Hepatic stellate cell (primary cell): ENCODE results near the gene KIAA1143.

ENCODE experiments used
- DNase-seq: peaks from one replicate; pipeline ENCODE4 v3.0.0; 2011; ENCODE audit warnings: low spot score

The KIAA1143 gene

GRCh38 chr3:44761424-44762169 is at the start of gene KIAA1143, which contains the start of gene KIF15:
Gene KIAA1143, minus strand, starts transcription at chr3:44761619. Its CDS starts 17 bp downstream, at chr3:44761602.
Gene KIF15, plus strand, starts transcription at chr3:44761794. Its CDS starts 72 bp downstream, at chr3:44761866.
- DNase-seq = peak; percentile 92

GRCh38 chr3:44805960-44806359 is 44.5 kb upstream of the KIAA1143 start:
- DNase-seq = no peak

- DNase-seq = no peak
Observed at GRCh38 chr3:44803298-44803697, 41.9 kb upstream of the KIAA1143 start.

- DNase-seq = no peak
Observed at GRCh38 chr3:44802011-44802410, 40.6 kb upstream of the KIAA1143 start.

GRCh38 chr3:44795197-44795596 is 33.8 kb upstream of the KIAA1143 start:
- DNase-seq = no peak

- no peak for DNase-seq
Observed at GRCh38 chr3:44782891-44783290, 21.5 kb upstream of the KIAA1143 start.

- DNase-seq = no peak
Observed at GRCh38 chr3:44772099-44772442, 10.7 kb upstream of the KIAA1143 start.

GRCh38 chr3:44771424-44772098 is 10.1 kb upstream of the KIAA1143 start:
- DNase-seq = no peak

GRCh38 chr3:44764248-44764647 is 2.8 kb upstream of the KIAA1143 start:
- DNase-seq = no peak

- no peak for DNase-seq
Observed at GRCh38 chr3:44762690-44763089, 1.3 kb upstream of the KIAA1143 start.

- DNase-seq = peak; percentile 16
Observed at GRCh38 chr3:44762170-44762677, 805 bp upstream of the KIAA1143 start.

GRCh38 chr3:44761101-44761423 is 357 bp downstream of the KIAA1143 start:
- peak; percentile 3 for DNase-seq

GRCh38 chr3:44734646-44735168 is 26.7 kb downstream of the KIAA1143 start:
- no peak for DNase-seq

- DNase-seq = peak; percentile 82
Observed at GRCh38 chr3:44729384-44729910, 32.0 kb downstream of the KIAA1143 start, which contains the start of gene ZNF501. Gene ZNF501, plus strand, starts transcription at chr3:44729635. Its CDS starts 4,787 bp downstream, at chr3:44734422.

GRCh38 chr3:44722103-44722401 is 39.4 kb downstream of the KIAA1143 start:
- no peak for DNase-seq

- no peak for DNase-seq
Observed at GRCh38 chr3:44721231-44722102, 40.0 kb downstream of the KIAA1143 start.

GRCh38 chr3:44712455-44713075 is 48.9 kb downstream of the KIAA1143 start, which contains the start of gene ZNF502:
Gene ZNF502, plus strand, starts transcription at chr3:44712660. Its CDS starts 7,602 bp downstream, at chr3:44720262.
- peak; percentile 85 for DNase-seq
